RWPE2 (cell line): Measurements from ENCODE around the gene TSPAN18.

Experiments used
- ATAC-seq: fragments of 200-7000 bp; cut with Tn5 transposase; 3 replicates; pipeline ENCODE4 v1.9.1; 2021; ENCODE audit warnings: low read depth
- DNase-seq: peaks from one replicate; pipeline ENCODE4 v3.0.0-alpha.2; 2020; ENCODE audit warnings: low spot score
- H3K27ac ChIP-seq: fragments of 450-650 bp; 2 replicates; pipeline ENCODE4 v1.5.1; 2017; ENCODE audit warnings: mild to moderate bottlenecking; ENCODE audit not compliant: poor library complexity, severe bottlenecking
- H3K27me3 ChIP-seq: fragments of 250-450 bp; sonication (Bioruptor Pico); 2 replicates; pipeline ENCODE4 v1.5.1; 2021; ENCODE audit warnings: mild to moderate bottlenecking, moderate library complexity; ENCODE audit not compliant: insufficient read depth, poor library complexity, severe bottlenecking
- H3K36me3 ChIP-seq: fragments of 250-450 bp; sonication (Bioruptor Pico); 2 replicates; pipeline ENCODE4 v1.5.1; 2020; ENCODE audit warnings: low read depth, mild to moderate bottlenecking, moderate library complexity
- H3K4me1 ChIP-seq: fragments of 250-450 bp; sonication (Bioruptor Pico); 2 replicates; pipeline ENCODE4 v1.5.1; 2021; ENCODE audit warnings: mild to moderate bottlenecking, moderate library complexity; ENCODE audit not compliant: insufficient read depth, poor library complexity, severe bottlenecking
- H3K4me3 ChIP-seq: fragments of 250-450 bp; sonication (Bioruptor Pico); 2 replicates; pipeline ENCODE4 v1.5.1; 2021; ENCODE audit warnings: mild to moderate bottlenecking, moderate library complexity; ENCODE audit not compliant: severe bottlenecking
- H3K9me3 ChIP-seq: fragments of 250-450 bp; sonication (Bioruptor Pico); 2 replicates; pipeline ENCODE4 v1.5.1; 2021; ENCODE audit warnings: mild to moderate bottlenecking, moderate library complexity; ENCODE audit not compliant: severe bottlenecking
- CTCF ChIP-seq: fragments of 450-650 bp; IDR thresholded peaks from one replicate; pipeline ENCODE4 v1.5.1; 2017; ENCODE audit warnings: mild to moderate bottlenecking, moderate library complexity; ENCODE audit not compliant: poor library complexity, severe bottlenecking

Gene TSPAN18

GRCh38 chr11:44687388-44687787, 39.4 kb upstream of the TSPAN18 start:
- no peak for ATAC-seq
- H3K9me3 ChIP-seq: no peaks in the 10 kb centered on the region
- H3K4me3 ChIP-seq: no peak overlapping the region

GRCh38 chr11:44689265-44689664, 37.5 kb upstream of the TSPAN18 start:
- Histone ChIP-seq H3K4me1 (no peaks in the 10 kb centered on the region), H3K4me3 (no peak overlapping the region), H3K27me3 (no peaks in the 10 kb centered on the region), H3K9me3 (no peaks in the 10 kb centered on the region), H3K36me3 (no peaks in the 10 kb centered on the region), H3K27ac (no peak overlapping the region)
- TF ChIP-seq CTCF: no peak
- no peak for ATAC-seq
- DNase-seq: no peak

More at GRCh38 chr11:44687388-44687787, 39.4 kb upstream of the TSPAN18 start:
- no peaks in the 10 kb centered on the region for H3K27me3 ChIP-seq
- no peak for TF ChIP-seq CTCF
- H3K4me1 ChIP-seq: no peaks in the 10 kb centered on the region
- H3K27ac ChIP-seq: no peak overlapping the region
- no peaks in the 10 kb centered on the region for H3K36me3 ChIP-seq
- DNase-seq: no peak

GRCh38 chr11:44690651-44691050, 36.1 kb upstream of the TSPAN18 start:
- Histone ChIP-seq H3K9me3 (no peaks in the 10 kb centered on the region), H3K27me3 (no peaks in the 10 kb centered on the region), H3K36me3 (no peaks in the 10 kb centered on the region), H3K4me1 (no peaks in the 10 kb centered on the region), H3K27ac (no peak overlapping the region), H3K4me3 (no peak overlapping the region)
- ATAC-seq: no peak
- TF ChIP-seq CTCF: no peak
- DNase-seq: no peak

- Histone ChIP-seq H3K27ac (no peak overlapping the region), H3K36me3 (no peaks in the 10 kb centered on the region), H3K4me1 (no peaks in the 10 kb centered on the region), H3K4me3 (no peak overlapping the region), H3K27me3 (no peaks in the 10 kb centered on the region), H3K9me3 (no peaks in the 10 kb centered on the region)
- no peak for ATAC-seq
- no peak for TF ChIP-seq CTCF
- DNase-seq: no peak
These were observed 34.3 kb upstream of the TSPAN18 start for GRCh38 chr11:44692460-44692859.

GRCh38 chr11:44693654-44694119, 33.1 kb upstream of the TSPAN18 start:
- no peaks in the 10 kb centered on the region for H3K36me3 ChIP-seq
- ATAC-seq (no peak), DNase-seq (no peak)
- no peaks in the 10 kb centered on the region for H3K27me3 ChIP-seq
- no peaks in the 10 kb centered on the region for H3K4me1 ChIP-seq
- no peak for TF ChIP-seq CTCF
- no peak overlapping the region for H3K27ac ChIP-seq
- H3K9me3 ChIP-seq: no peaks in the 10 kb centered on the region
- H3K4me3 ChIP-seq: no peak overlapping the region
